Ascending aorta (tissue), 2 donors: ENCODE data around the gene FXYD6. TPM values are rescaled to one million over a fixed set of nuclear protein-coding genes. Genes with fewer than 3 reads are reported as not detected.

Experiments
- DNase-seq, 2 donors: peaks; one replicate each; pipeline ENCODE4 v3.0.0-alpha.2; 2019; ENCODE audit warnings: low spot score in 2 of 2
- H3K27ac ChIP-seq, 2 donors: fragments of 200-600 bp; sonication (generic); one replicate each; pipeline ENCODE4 v1.5.1; 2016 to 2017; ENCODE audit warnings: mild to moderate bottlenecking in 1 of 2
- H3K27me3 ChIP-seq: fragments of 200-600 bp; sonication (generic); one replicate; pipeline ENCODE4 v1.5.1; 2017
- H3K36me3 ChIP-seq, 2 donors: fragments of 200-600 bp; sonication (generic); one replicate each; pipeline ENCODE4 v1.5.1; 2016
- H3K4me1 ChIP-seq, 2 donors: fragments of 200-600 bp; sonication (generic); one replicate each; pipeline ENCODE4 v1.5.1; 2016 to 2017; ENCODE audit warnings: mild to moderate bottlenecking in 1 of 2
- H3K4me3 ChIP-seq, 2 donors: fragments of 200-600 bp; sonication (generic); one replicate each; pipeline ENCODE4 v1.5.1; 2016 to 2017; ENCODE audit warnings: mild to moderate bottlenecking in 1 of 2
- H3K9me3 ChIP-seq, 2 donors: fragments of 200-600 bp; sonication (generic); one replicate each; pipeline ENCODE4 v1.5.1; 2016
- intact Hi-C: fragments of 100-400 bp; cut with DNase I; formaldehyde crosslinking; loops from one replicate; pipeline ENCODE4 v1.15.1; 2023
- total RNA-seq: library from RNA; depleted of rRNA; stranded (reverse); fragments of >200 nt; gene quantifications from one replicate; pipeline ENCODE4 v1.1.0, GENCODE V29; 2016
- TF ChIP-seq, protein P1 (sequence below), 3 experiments: fragments of 200-600 bp in 2 of 3; fragments of 450-650 bp in 1 of 3; sonication (generic) in 2 of 3; IDR thresholded peaks; one replicate each; pipeline ENCODE4 v1.5.1; 2016 to 2019; ENCODE audit warnings: antibody characterized with exemption in 3 of 3, mild to moderate bottlenecking in 1 of 3, moderate library complexity in 1 of 3

Gene FXYD6
- total RNA-seq, 1 donor from 2014 or later = 16.4 TPM

DNA sequence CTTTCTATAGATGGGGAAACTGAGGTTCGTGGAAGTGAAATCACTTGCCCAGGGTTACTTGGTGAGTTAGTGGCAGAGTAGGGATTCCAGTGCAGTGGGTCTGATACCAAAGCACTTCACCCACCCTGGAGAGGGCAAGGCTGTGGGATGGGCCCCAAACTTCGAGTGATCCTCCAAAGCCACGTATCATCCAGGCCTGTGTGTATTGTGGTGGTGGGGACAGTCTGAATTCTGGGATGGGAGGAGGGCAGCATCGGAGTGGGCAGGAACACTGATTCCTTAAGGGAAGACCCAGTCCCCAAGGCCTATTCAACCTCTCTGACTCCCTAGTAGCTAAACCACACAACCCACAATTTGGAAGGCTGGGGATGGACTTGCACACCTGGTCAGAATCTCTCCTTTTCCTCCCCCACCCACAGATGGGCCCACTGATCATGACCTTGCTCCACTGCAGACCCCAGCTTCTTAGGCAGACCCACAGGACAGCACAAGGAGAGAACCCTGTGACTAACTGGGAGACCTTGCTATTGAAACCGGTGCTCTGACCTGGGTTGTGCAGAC, 41.2 kb upstream of the FXYD6 start:
- Histone ChIP-seq H3K27me3 (no peaks in the 10 kb centered on the region), H3K4me3 (no peak overlapping the region), H3K9me3 (no peaks in the 10 kb centered on the region), H3K27ac (no peak overlapping the region), H3K4me1 (no peaks in the 10 kb centered on the region), H3K36me3 (no peaks in the 10 kb centered on the region)
- DNase-seq = peak in 1 of 2 donors; percentile 55
- TF ChIP-seq, protein P1, sequence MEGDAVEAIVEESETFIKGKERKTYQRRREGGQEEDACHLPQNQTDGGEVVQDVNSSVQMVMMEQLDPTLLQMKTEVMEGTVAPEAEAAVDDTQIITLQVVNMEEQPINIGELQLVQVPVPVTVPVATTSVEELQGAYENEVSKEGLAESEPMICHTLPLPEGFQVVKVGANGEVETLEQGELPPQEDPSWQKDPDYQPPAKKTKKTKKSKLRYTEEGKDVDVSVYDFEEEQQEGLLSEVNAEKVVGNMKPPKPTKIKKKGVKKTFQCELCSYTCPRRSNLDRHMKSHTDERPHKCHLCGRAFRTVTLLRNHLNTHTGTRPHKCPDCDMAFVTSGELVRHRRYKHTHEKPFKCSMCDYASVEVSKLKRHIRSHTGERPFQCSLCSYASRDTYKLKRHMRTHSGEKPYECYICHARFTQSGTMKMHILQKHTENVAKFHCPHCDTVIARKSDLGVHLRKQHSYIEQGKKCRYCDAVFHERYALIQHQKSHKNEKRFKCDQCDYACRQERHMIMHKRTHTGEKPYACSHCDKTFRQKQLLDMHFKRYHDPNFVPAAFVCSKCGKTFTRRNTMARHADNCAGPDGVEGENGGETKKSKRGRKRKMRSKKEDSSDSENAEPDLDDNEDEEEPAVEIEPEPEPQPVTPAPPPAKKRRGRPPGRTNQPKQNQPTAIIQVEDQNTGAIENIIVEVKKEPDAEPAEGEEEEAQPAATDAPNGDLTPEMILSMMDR (IDR thresholded peaks at IDR 0.05) = no peak
- intact Hi-C loops = no loop called here

DNA sequence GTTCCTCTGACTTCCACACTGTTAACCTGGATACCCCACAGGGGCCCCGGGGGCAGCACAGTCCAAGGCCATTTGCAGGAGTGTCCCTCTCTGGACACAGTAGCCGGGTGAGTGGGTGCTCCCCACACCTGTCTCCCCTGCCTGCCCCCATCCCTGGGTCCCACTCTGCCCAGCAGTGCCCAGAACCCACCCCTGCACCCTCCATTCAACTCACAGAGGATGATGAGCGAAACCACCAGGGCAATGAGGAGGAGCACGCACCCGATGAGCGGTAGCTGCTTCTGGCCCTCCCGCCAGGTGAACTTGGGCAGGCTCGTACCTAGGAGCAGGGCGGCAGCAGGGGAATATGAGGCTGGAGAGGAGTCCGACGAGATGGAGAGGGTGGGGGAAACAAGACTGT, 40.5 kb upstream of the FXYD6 start:
- no peaks in the 10 kb centered on the region for H3K9me3 ChIP-seq
- DNase-seq = peak in 1 of 2 donors; percentile 22
- no peak overlapping the region for H3K27ac ChIP-seq
- intact Hi-C loops = no loop called here
- no peaks in the 10 kb centered on the region for H3K4me1 ChIP-seq
- no peaks in the 10 kb centered on the region for H3K27me3 ChIP-seq
- no peak overlapping the region for H3K4me3 ChIP-seq
- TF ChIP-seq, protein P1 (IDR thresholded peaks at IDR 0.05) = no peak
- no peaks in the 10 kb centered on the region for H3K36me3 ChIP-seq

- Histone ChIP-seq H3K27ac (no peak overlapping the region), H3K36me3 (no peaks in the 10 kb centered on the region), H3K4me1 (no peaks in the 10 kb centered on the region), H3K27me3 (no peaks in the 10 kb centered on the region), H3K4me3 (no peak overlapping the region), H3K9me3 (no peaks in the 10 kb centered on the region)
- TF ChIP-seq, protein P1 (IDR thresholded peaks at IDR 0.05) = no peak
- DNase-seq = peak in 1 of 2 donors; percentile 31
- intact Hi-C loops = no loop called here
These were observed 39.3 kb upstream of the FXYD6 start for GRCh38 chr11:117915672-117916235.

- H3K9me3 ChIP-seq = no peaks in the 10 kb centered on the region
- intact Hi-C loops = no loop called here
- no peaks in the 10 kb centered on the region for H3K27me3 ChIP-seq
- TF ChIP-seq, protein P1 (IDR thresholded peaks at IDR 0.05) = no peak
- H3K4me3 ChIP-seq = no peak overlapping the region
- DNase-seq = peak in 1 of 2 donors; percentile 39
- no peak overlapping the region for H3K27ac ChIP-seq
- no peaks in the 10 kb centered on the region for H3K4me1 ChIP-seq
- no peaks in the 10 kb centered on the region for H3K36me3 ChIP-seq
These were observed 38.6 kb upstream of the FXYD6 start for GRCh38 chr11:117914991-117915618.

GRCh38 chr11:117914398-117914761, 37.9 kb upstream of the FXYD6 start:
- no peaks in the 10 kb centered on the region for H3K36me3 ChIP-seq
- H3K4me3 ChIP-seq = no peak overlapping the region
- peak in 1 of 2 donors; percentile 19 for DNase-seq
- H3K27me3 ChIP-seq = no peaks in the 10 kb centered on the region
- H3K4me1 ChIP-seq = no peaks in the 10 kb centered on the region
- intact Hi-C loops = no loop called here
- no peak overlapping the region for H3K27ac ChIP-seq
- no peaks in the 10 kb centered on the region for H3K9me3 ChIP-seq
- TF ChIP-seq, protein P1 (IDR thresholded peaks at IDR 0.05) = no peak
